Astrocyte (in vitro differentiated cells and primary cell): ENCODE data around the gene UHRF1.
"Not testable (repeated sequence)": the region's sequence is repeated elsewhere in the genome, so short reads cannot be mapped to it uniquely, and the experiment has no call there.

ENCODE experiments used
- CTCF ChIP-seq: IDR thresholded peaks from 2 replicates; pipeline ENCODE4 v1.5.1; 2011; ENCODE audit warnings: low read depth, mild to moderate bottlenecking, inconsistent platforms, low read length, moderate library complexity; ENCODE audit not compliant: insufficient read depth
- EZH2 ChIP-seq: IDR thresholded peaks from 2 replicates; pipeline ENCODE4 v1.6.1; 2012; ENCODE audit warnings: mild to moderate bottlenecking, low read length, inconsistent platforms; ENCODE audit not compliant: insufficient read depth

GRCh38 chr19:4954320-4955149 lies 45.2 kb downstream of the UHRF1 start:
- TF ChIP-seq CTCF, EZH2: not testable (repeated sequence)
